Measurements from ENCODE around the gene SIX1.

Gene SIX1

GRCh38 chr14:60665177-60665550, 15.9 kb upstream of the SIX1 start:
- no peak overlapping the region for H3K4ac ChIP-seq (ENCODE audit: low read depth, low read length)
- no peak overlapping the region for H4K5ac ChIP-seq (ENCODE audit: low read length)
- H3K36me3 ChIP-seq (ENCODE audit: control insufficient read depth, insufficient read depth, low read length): no peaks in the 10 kb centered on the region
- H3K23ac ChIP-seq (ENCODE audit: low read length): no peak overlapping the region
- no peaks in the 10 kb centered on the region for H3K27me3 ChIP-seq (ENCODE audit: insufficient read depth, low read length, poor library complexity)
- no peak overlapping the region for H3K56ac ChIP-seq (ENCODE audit: low read length)
- no peaks in the 10 kb centered on the region for H3K4me1 ChIP-seq (ENCODE audit: control insufficient read depth, low read depth, low read length)
- H3K4me3 ChIP-seq (ENCODE audit: low read length): no peak overlapping the region
- H3K9ac ChIP-seq (ENCODE audit: low read length): no peak overlapping the region
- WGBS (ENCODE audit: extremely low coverage, insufficient coverage, low lambda C conversion rate): no CpG with 5 or more reads among the region's 3 CpGs
- no peak overlapping the region for H2BK15ac ChIP-seq (replicated peaks; ENCODE audit: low read depth)
- H2BK5ac ChIP-seq (ENCODE audit: low read length): no peak overlapping the region
- H4K8ac ChIP-seq (ENCODE audit: low read depth, low read length): no peak overlapping the region
- no peak overlapping the region for H2AK5ac ChIP-seq (ENCODE audit: low read length)
- no peak overlapping the region for H3K18ac ChIP-seq (ENCODE audit: low read length)
- no peaks in the 10 kb centered on the region for H3K79me2 ChIP-seq (ENCODE audit: control insufficient read depth, insufficient read depth, low read length)
- H2BK120ac ChIP-seq (ENCODE audit: low read depth, low read length): no peak overlapping the region
- no peak overlapping the region for H3K4me2 ChIP-seq (ENCODE audit: low read length)
- H3K79me1 ChIP-seq (ENCODE audit: low read length): no peaks in the 10 kb centered on the region
- DNase-seq: no peak
- no peak overlapping the region for H3K27ac ChIP-seq (ENCODE audit: low read depth, low read length)

DNA sequence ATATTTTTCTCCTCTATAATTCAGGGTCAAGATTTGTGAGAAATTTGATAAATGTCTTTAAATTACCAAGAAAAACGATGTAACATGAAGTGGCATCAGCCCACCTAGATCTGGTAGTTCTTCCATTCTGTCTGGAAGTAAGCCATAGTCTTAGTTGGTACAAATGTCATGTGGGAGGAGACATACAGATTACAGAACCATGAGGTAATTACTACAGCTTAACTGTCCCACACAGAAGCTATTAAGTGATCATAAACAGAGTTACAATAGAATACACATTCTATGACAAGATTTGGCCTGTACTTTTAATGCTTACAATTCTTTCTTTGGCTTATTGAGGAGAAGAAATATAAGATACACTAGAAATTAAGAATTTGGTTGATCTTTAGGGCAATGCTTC, 13.7 kb upstream of the SIX1 start:
- WGBS (ENCODE audit: extremely low coverage, insufficient coverage, low lambda C conversion rate): no CpG with 5 or more reads among the region's 1 CpG
- Histone ChIP-seq H2BK5ac (ENCODE audit: low read length) (no peak overlapping the region), H4K8ac (ENCODE audit: low read depth, low read length) (no peak overlapping the region), H2AK5ac (ENCODE audit: low read length) (no peak overlapping the region), H3K23ac (ENCODE audit: low read length) (no peak overlapping the region), H4K5ac (ENCODE audit: low read length) (no peak overlapping the region), H2BK120ac (ENCODE audit: low read depth, low read length) (no peak overlapping the region), H3K27ac (ENCODE audit: low read depth, low read length) (no peak overlapping the region), H3K56ac (ENCODE audit: low read length) (no peak overlapping the region), H3K18ac (ENCODE audit: low read length) (no peak overlapping the region), H3K4ac (ENCODE audit: low read depth, low read length) (no peak overlapping the region), H3K79me2 (ENCODE audit: control insufficient read depth, insufficient read depth, low read length) (no peaks in the 10 kb centered on the region), H3K4me2 (ENCODE audit: low read length) (no peak overlapping the region), H3K4me1 (ENCODE audit: control insufficient read depth, low read depth, low read length) (peaks cover under 1% of the 10 kb centered on the region), H2BK15ac (replicated peaks; ENCODE audit: low read depth) (no peak overlapping the region), H3K36me3 (ENCODE audit: control insufficient read depth, insufficient read depth, low read length) (no peaks in the 10 kb centered on the region), H3K79me1 (ENCODE audit: low read length) (no peaks in the 10 kb centered on the region), H3K27me3 (ENCODE audit: insufficient read depth, low read length, poor library complexity) (peaks cover 10% of the 10 kb centered on the region), H3K9ac (ENCODE audit: low read length) (no peak overlapping the region), H3K4me3 (ENCODE audit: low read length) (no peak overlapping the region)
- no peak for DNase-seq

GRCh38 chr14:60661721-60662120, 12.4 kb upstream of the SIX1 start:
- Histone ChIP-seq H2BK15ac (replicated peaks; ENCODE audit: low read depth) (no peak overlapping the region), H3K79me1 (ENCODE audit: low read length) (no peaks in the 10 kb centered on the region), H3K4me3 (ENCODE audit: low read length) (no peak overlapping the region), H3K4ac (ENCODE audit: low read depth, low read length) (no peak overlapping the region), H3K9ac (ENCODE audit: low read length) (no peak overlapping the region), H3K79me2 (ENCODE audit: control insufficient read depth, insufficient read depth, low read length) (no peaks in the 10 kb centered on the region), H3K27me3 (ENCODE audit: insufficient read depth, low read length, poor library complexity) (peaks cover 13% of the 10 kb centered on the region), H3K23ac (ENCODE audit: low read length) (no peak overlapping the region), H2BK5ac (ENCODE audit: low read length) (no peak overlapping the region), H3K27ac (ENCODE audit: low read depth, low read length) (no peak overlapping the region), H3K18ac (ENCODE audit: low read length) (no peak overlapping the region), H4K8ac (ENCODE audit: low read depth, low read length) (no peak overlapping the region), H2BK120ac (ENCODE audit: low read depth, low read length) (no peak overlapping the region), H3K56ac (ENCODE audit: low read length) (no peak overlapping the region), H3K4me2 (ENCODE audit: low read length) (no peak overlapping the region), H2AK5ac (ENCODE audit: low read length) (no peak overlapping the region), H3K36me3 (ENCODE audit: control insufficient read depth, insufficient read depth, low read length) (no peaks in the 10 kb centered on the region), H4K5ac (ENCODE audit: low read length) (no peak overlapping the region), H3K4me1 (ENCODE audit: control insufficient read depth, low read depth, low read length) (peaks cover 3% of the 10 kb centered on the region)
- no peak for DNase-seq
- no CpG with 5 or more reads among the region's 1 CpG for WGBS (ENCODE audit: extremely low coverage, insufficient coverage, low lambda C conversion rate)

DNA sequence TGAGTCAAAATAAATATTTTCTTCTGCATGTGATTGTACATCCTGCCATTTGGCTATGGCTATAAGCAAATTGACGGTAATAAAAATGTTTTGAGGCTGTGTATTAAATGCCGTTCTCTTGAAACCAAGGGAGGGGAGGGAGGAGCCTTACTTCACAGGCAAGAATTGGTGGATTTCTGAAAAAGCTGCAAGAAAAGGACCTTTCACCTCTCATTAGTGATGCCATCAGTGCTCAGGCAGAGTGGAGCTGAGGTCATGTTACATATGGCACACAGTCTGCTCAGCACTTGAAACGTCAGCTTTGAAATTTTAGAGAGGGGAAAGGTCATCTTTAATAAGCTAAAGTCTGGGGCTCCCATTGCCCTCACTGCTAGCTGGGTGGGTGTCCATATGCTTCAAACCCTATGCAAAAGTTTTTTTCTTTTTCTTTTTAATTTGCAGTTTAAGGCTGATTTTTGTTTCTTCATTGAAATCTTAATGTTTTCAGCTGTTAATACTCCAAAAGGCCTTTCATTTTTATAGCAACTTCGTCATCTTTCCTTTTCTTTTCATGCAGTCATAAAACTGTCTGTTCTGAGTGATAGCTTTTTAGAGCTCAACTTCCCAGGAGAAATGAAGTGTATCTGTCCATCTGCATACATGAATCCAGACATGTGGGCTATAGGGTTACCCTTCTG, 9.8 kb upstream of the SIX1 start:
- Histone ChIP-seq H3K36me3 (ENCODE audit: control insufficient read depth, insufficient read depth, low read length) (no peaks in the 10 kb centered on the region), H3K27me3 (ENCODE audit: insufficient read depth, low read length, poor library complexity) (peaks cover 23% of the 10 kb centered on the region), H3K18ac (ENCODE audit: low read length) (no peak overlapping the region), H3K27ac (ENCODE audit: low read depth, low read length) (no peak overlapping the region), H3K4me3 (ENCODE audit: low read length) (no peak overlapping the region), H3K79me2 (ENCODE audit: control insufficient read depth, insufficient read depth, low read length) (no peaks in the 10 kb centered on the region), H3K4me1 (ENCODE audit: control insufficient read depth, low read depth, low read length) (peaks cover 8% of the 10 kb centered on the region), H3K9ac (ENCODE audit: low read length) (no peak overlapping the region), H3K56ac (ENCODE audit: low read length) (no peak overlapping the region), H2BK15ac (replicated peaks; ENCODE audit: low read depth) (no peak overlapping the region), H4K8ac (ENCODE audit: low read depth, low read length) (no peak overlapping the region), H4K5ac (ENCODE audit: low read length) (no peak overlapping the region), H2BK5ac (ENCODE audit: low read length) (no peak overlapping the region), H3K4me2 (ENCODE audit: low read length) (no peak overlapping the region), H2AK5ac (ENCODE audit: low read length) (no peak overlapping the region), H3K23ac (ENCODE audit: low read length) (no peak overlapping the region), H3K4ac (ENCODE audit: low read depth, low read length) (no peak overlapping the region), H3K79me1 (ENCODE audit: low read length) (no peaks in the 10 kb centered on the region), H2BK120ac (ENCODE audit: low read depth, low read length) (no peak overlapping the region)
- WGBS (ENCODE audit: extremely low coverage, insufficient coverage, low lambda C conversion rate): no CpG with 5 or more reads among the region's 4 CpGs
- no peak for DNase-seq

DNA sequence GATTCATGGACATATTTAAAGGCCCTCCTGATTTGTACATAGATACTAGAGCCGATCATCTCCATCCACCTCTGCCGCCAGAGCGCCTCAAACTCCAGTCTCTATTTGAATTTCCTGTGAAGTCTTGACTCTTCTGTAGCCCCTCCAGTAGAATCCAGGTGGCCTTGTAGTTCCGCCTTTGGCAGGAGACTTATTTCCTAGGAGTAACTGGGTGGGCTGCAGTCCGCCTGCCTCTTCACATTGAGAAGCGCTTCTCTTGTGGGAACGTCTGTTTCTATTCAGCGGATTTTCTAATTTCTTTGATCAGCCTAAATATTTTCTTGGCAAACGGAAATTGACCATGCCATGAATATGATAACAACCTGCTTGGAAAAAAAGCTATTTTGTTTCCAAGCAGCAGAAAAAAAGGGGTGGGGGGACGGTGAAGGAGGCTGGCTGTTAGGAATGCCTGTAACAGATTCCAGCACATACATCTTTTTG, 9.0 kb upstream of the SIX1 start:
- Histone ChIP-seq H3K4me3 (ENCODE audit: low read length) (no peak overlapping the region), H3K36me3 (ENCODE audit: control insufficient read depth, insufficient read depth, low read length) (no peaks in the 10 kb centered on the region), H3K4ac (ENCODE audit: low read depth, low read length) (no peak overlapping the region), H4K8ac (ENCODE audit: low read depth, low read length) (no peak overlapping the region), H3K79me1 (ENCODE audit: low read length) (no peaks in the 10 kb centered on the region), H3K4me1 (ENCODE audit: control insufficient read depth, low read depth, low read length) (peaks cover 8% of the 10 kb centered on the region), H2BK120ac (ENCODE audit: low read depth, low read length) (no peak overlapping the region), H3K18ac (ENCODE audit: low read length) (no peak overlapping the region), H2BK15ac (replicated peaks; ENCODE audit: low read depth) (no peak overlapping the region), H3K27me3 (ENCODE audit: insufficient read depth, low read length, poor library complexity) (peaks cover 31% of the 10 kb centered on the region), H3K56ac (ENCODE audit: low read length) (no peak overlapping the region), H3K23ac (ENCODE audit: low read length) (no peak overlapping the region), H3K79me2 (ENCODE audit: control insufficient read depth, insufficient read depth, low read length) (no peaks in the 10 kb centered on the region), H3K9ac (ENCODE audit: low read length) (no peak overlapping the region), H3K4me2 (ENCODE audit: low read length) (peak overlapping the region; percentile 94), H2BK5ac (ENCODE audit: low read length) (no peak overlapping the region), H2AK5ac (ENCODE audit: low read length) (no peak overlapping the region), H4K5ac (ENCODE audit: low read length) (no peak overlapping the region), H3K27ac (ENCODE audit: low read depth, low read length) (no peak overlapping the region)
- no CpG with 5 or more reads among the region's 10 CpGs for WGBS (ENCODE audit: extremely low coverage, insufficient coverage, low lambda C conversion rate)
- DNase-seq: peak; percentile 35
